ENCODE measurements around the gene GPSM1. TPM values are rescaled to one million over a fixed set of nuclear protein-coding genes. Genes with fewer than 3 reads are reported as not detected.

GPSM1 gene
- polyA plus RNA-seq, 2 donors: 1.7 to 4.5 TPM

- Histone ChIP-seq H3K4me1 (ENCODE audit: control insufficient read depth in 2 of 2, insufficient read depth in 2 of 2, low read length in 1 of 2) (peaks cover 4 to 14% of the 10 kb centered on the region in 2 donors), H3K9me3 (ENCODE audit: control insufficient read depth in 2 of 2, insufficient read depth in 1 of 2, low read depth in 1 of 2, low read length in 1 of 2) (no peaks in the 10 kb centered on the region), H3K4me3 (ENCODE audit: low read depth in 1 of 2, low read length in 2 of 2) (no peak overlapping the region), H3K36me3 (ENCODE audit: control insufficient read depth in 2 of 2, insufficient read depth in 2 of 2, low read length in 1 of 2) (peaks cover 0 to 10% of the 10 kb centered on the region in 2 donors), H3K27ac (ENCODE audit: low read depth in 2 of 2, low read length in 1 of 2) (no peak overlapping the region), H3K27me3 (ENCODE audit: control insufficient read depth in 1 of 2, insufficient read depth in 2 of 2, low read length in 2 of 2) (no peaks in the 10 kb centered on the region)
- 72 to 82% methylated on average over 6 of the region's 6 CpGs for WGBS, 2 donors
Measured at GRCh38 chr9:136362450-136362784, 35.1 kb downstream of the GPSM1 start.

DNA sequence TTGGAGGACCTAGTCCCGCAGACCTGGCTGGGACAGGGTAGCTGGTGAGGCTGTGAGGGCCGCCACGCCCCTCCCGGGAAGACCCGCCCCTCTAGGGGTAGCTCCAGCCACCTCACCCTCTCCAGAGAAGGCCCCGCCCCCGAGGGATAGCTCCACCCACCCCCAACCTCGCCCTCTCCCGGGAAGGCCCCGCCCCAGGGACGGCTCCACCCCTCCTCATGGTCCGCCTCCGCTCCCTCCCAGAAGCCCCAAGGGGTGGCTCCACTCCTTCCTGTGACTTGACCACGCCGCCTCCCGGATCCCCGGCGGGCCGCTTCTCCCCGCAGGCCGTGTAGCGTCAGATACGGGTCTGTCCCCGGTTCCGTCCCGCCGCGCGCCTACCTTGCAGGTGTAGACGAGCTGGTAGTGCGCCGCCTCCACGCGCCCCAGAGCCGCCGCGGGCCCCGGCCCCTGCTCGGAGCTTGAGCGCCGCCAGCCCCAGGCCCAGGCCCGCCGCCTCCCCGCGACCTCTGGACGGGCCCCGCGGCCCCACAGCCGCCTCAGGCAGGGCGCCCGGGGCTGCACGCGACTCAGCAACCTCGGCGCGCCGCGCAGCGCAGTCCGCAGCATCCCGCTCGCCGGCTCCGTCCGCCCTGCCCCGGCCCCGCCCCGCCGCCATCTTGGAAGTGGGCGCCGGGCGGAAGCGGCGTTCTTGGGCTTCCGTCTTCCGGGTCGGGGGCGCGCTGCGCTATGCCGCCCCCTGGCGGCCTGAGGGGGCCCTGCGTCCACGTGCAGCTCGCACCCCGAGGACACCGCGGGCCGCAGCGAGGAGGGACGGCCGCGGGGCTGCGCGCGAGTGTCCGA lies 36.0 kb downstream of the GPSM1 start, which contains the start of gene DNLZ:
TSS of gene DNLZ (minus strand) at position 639 of the 843 bp plus-strand sequence. CDS start at position 609, 30 bp downstream.
- no peaks in the 10 kb centered on the region for H3K27me3 ChIP-seq (ENCODE audit: control insufficient read depth in 1 of 2, insufficient read depth in 2 of 2, low read length in 2 of 2)
- peaks cover 4 to 14% of the 10 kb centered on the region in 2 donors for H3K4me1 ChIP-seq (ENCODE audit: control insufficient read depth in 2 of 2, insufficient read depth in 2 of 2, low read length in 1 of 2)
- no peaks in the 10 kb centered on the region for H3K9me3 ChIP-seq (ENCODE audit: control insufficient read depth in 2 of 2, insufficient read depth in 1 of 2, low read depth in 1 of 2, low read length in 1 of 2)
- WGBS, 2 donors: 1% methylated on average over 93 to 97 of the region's 97 CpGs
- peak within 1 kb of the TSS; percentile 75 to 95 for H3K4me3 ChIP-seq (ENCODE audit: low read depth in 1 of 2, low read length in 2 of 2)
- peaks cover 0 to 5% of the 10 kb centered on the region in 2 donors for H3K36me3 ChIP-seq (ENCODE audit: control insufficient read depth in 2 of 2, insufficient read depth in 2 of 2, low read length in 1 of 2)
- peak within 1 kb of the TSS; percentile 96 to 98 for H3K27ac ChIP-seq (ENCODE audit: low read depth in 2 of 2, low read length in 1 of 2)

DNA sequence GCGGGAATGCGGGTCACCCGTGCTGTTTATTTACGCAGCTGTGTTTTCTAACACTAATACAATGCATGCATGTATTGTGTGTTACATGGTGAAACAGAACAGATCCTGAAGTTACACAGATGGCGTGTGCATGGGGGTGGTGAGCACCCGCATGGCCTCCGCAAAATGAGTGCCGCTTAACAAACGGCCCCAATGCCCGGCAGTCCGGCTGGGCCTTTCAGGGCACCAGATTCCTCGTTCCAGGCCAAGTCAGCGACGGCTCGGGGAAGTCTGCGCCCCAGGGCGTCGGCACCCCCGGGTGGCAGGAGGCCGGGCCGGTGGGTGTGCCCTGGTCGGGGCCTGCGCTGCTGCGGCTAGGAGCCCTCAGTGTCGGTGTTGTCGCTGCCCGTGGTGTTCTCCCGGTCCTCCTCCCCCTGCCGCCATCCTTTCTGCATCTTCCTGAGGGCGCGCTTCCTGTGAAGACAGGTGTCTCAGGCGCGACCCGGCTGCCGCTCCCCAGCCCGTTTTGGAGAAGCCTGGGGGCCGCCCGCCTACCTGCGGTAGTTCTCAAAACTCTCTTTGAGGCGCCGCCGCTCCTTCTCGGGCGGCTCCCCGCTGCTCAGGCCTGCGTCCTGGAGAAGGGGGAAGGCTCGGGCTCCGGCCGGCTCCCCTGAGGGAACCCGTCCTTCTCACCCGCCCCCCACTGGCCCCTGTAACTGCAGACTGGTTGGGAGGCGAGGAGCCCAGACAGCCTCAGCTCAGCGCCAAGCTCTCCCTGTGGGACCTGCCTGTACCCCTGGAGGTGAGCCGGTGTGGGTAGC lies 36.8 kb downstream of the GPSM1 start:
- H3K27ac ChIP-seq (ENCODE audit: low read depth in 2 of 2, low read length in 1 of 2): no peak overlapping the region
- WGBS, 2 donors: 24 to 33% methylated on average over 52 to 54 of the region's 54 CpGs

DNA sequence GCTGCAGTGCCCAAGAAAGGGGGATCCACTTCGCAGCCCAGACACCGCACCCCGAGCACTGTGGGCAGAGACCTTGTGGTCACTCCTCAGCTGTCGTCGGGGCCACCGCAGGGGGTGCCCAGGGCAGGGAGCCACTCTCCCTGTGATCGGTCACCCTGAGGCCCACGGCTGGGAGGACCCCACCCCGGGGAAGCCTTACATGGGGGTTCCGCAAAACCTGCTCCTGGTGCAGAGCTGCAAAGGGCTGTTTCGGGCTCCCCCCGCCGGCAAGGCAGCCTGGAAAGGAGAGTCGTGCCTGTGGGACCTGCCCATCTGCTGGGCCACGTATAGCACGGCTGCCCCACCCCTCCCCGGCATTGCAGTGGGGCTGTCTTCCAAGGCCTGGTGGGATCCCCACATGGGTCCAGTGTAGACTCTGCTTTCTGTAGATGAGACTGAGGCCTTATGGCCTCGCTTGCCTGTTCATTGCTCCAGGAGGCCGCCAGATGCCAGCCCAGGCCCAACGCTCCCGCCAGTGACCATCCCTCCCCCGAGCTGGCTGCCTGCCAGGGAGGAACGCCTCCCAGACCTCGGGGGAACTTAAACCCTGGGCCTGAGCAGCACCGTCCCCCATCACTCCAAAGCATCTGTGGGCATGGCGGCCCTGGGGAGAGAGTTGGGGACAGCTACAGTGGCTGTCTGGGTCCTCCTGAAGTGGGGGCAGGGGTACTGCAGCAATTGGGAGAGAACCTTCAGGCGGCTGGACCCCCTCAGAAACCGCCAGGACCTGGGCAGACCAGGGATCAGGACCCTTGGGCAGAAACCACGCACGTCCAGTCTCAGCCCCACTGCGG lies 37.8 kb downstream of the GPSM1 start:
- H3K36me3 ChIP-seq (ENCODE audit: control insufficient read depth in 2 of 2, insufficient read depth in 2 of 2, low read length in 1 of 2): peaks cover 0 to 3% of the 10 kb centered on the region in 2 donors
- H3K4me3 ChIP-seq (ENCODE audit: low read depth in 1 of 2, low read length in 2 of 2): no peak overlapping the region
- no peaks in the 10 kb centered on the region for H3K27me3 ChIP-seq (ENCODE audit: control insufficient read depth in 1 of 2, insufficient read depth in 2 of 2, low read length in 2 of 2)
- H3K9me3 ChIP-seq (ENCODE audit: control insufficient read depth in 2 of 2, insufficient read depth in 1 of 2, low read depth in 1 of 2, low read length in 1 of 2): no peaks in the 10 kb centered on the region
- H3K27ac ChIP-seq (ENCODE audit: low read depth in 2 of 2, low read length in 1 of 2): no peak overlapping the region
- WGBS, 2 donors: 73 to 77% methylated on average over 31 of the region's 31 CpGs
- peaks cover 4 to 14% of the 10 kb centered on the region in 2 donors for H3K4me1 ChIP-seq (ENCODE audit: control insufficient read depth in 2 of 2, insufficient read depth in 2 of 2, low read length in 1 of 2)

More for the DNA sequence above, 36.8 kb downstream of the GPSM1 start:
- H3K36me3 ChIP-seq (ENCODE audit: control insufficient read depth in 2 of 2, insufficient read depth in 2 of 2, low read length in 1 of 2): peaks cover 0 to 4% of the 10 kb centered on the region in 2 donors
- H3K4me3 ChIP-seq (ENCODE audit: low read depth in 1 of 2, low read length in 2 of 2): peak overlapping the region; percentile 75 to 95
- H3K27me3 ChIP-seq (ENCODE audit: control insufficient read depth in 1 of 2, insufficient read depth in 2 of 2, low read length in 2 of 2): no peaks in the 10 kb centered on the region
- no peaks in the 10 kb centered on the region for H3K9me3 ChIP-seq (ENCODE audit: control insufficient read depth in 2 of 2, insufficient read depth in 1 of 2, low read depth in 1 of 2, low read length in 1 of 2)
- H3K4me1 ChIP-seq (ENCODE audit: control insufficient read depth in 2 of 2, insufficient read depth in 2 of 2, low read length in 1 of 2): peaks cover 4 to 14% of the 10 kb centered on the region in 2 donors

DNA sequence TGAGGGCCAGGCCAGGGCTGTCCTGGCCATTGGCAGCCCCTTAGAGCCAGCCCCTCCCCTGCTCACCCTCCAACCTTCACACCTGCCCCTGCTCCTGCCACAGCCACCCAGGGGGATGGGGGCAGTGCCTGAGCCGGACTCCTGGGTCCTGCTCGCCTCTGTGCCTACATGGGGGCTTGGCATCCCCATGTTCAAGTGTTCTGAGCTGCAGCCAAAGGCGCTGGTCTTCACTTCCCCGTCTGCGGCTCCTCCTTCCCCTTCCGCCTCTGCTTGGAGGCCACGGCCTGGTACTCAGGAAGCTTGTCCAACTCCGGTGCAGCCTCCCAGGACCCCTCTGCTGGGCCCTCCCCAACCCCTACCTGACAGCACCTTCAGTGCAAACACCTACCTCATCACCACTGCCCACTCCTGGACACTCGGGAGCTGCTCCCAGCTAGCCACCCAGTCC lies 38.5 kb downstream of the GPSM1 start:
- Histone ChIP-seq H3K36me3 (ENCODE audit: control insufficient read depth in 2 of 2, insufficient read depth in 2 of 2, low read length in 1 of 2) (peaks cover 0 to 3% of the 10 kb centered on the region in 2 donors), H3K4me1 (ENCODE audit: control insufficient read depth in 2 of 2, insufficient read depth in 2 of 2, low read length in 1 of 2) (peaks cover 4 to 16% of the 10 kb centered on the region in 2 donors), H3K9me3 (ENCODE audit: control insufficient read depth in 2 of 2, insufficient read depth in 1 of 2, low read depth in 1 of 2, low read length in 1 of 2) (no peaks in the 10 kb centered on the region), H3K27me3 (ENCODE audit: control insufficient read depth in 1 of 2, insufficient read depth in 2 of 2, low read length in 2 of 2) (no peaks in the 10 kb centered on the region), H3K4me3 (ENCODE audit: low read depth in 1 of 2, low read length in 2 of 2) (no peak overlapping the region), H3K27ac (ENCODE audit: low read depth in 2 of 2, low read length in 1 of 2) (no peak overlapping the region)
- WGBS, 2 donors: 68 to 78% methylated on average over 9 of the region's 9 CpGs

GRCh38 chr9:136366826-136367225 lies 39.5 kb downstream of the GPSM1 start:
- H3K27ac ChIP-seq (ENCODE audit: low read depth in 2 of 2, low read length in 1 of 2): no peak overlapping the region
- H3K9me3 ChIP-seq (ENCODE audit: control insufficient read depth in 2 of 2, insufficient read depth in 1 of 2, low read depth in 1 of 2, low read length in 1 of 2): no peaks in the 10 kb centered on the region
- WGBS, 2 donors: 82 to 87% methylated on average over 9 of the region's 9 CpGs
- peaks cover 4 to 14% of the 10 kb centered on the region in 2 donors for H3K4me1 ChIP-seq (ENCODE audit: control insufficient read depth in 2 of 2, insufficient read depth in 2 of 2, low read length in 1 of 2)
- H3K36me3 ChIP-seq (ENCODE audit: control insufficient read depth in 2 of 2, insufficient read depth in 2 of 2, low read length in 1 of 2): peaks cover 0 to 1% of the 10 kb centered on the region in 2 donors
- H3K27me3 ChIP-seq (ENCODE audit: control insufficient read depth in 1 of 2, insufficient read depth in 2 of 2, low read length in 2 of 2): no peaks in the 10 kb centered on the region
- H3K4me3 ChIP-seq (ENCODE audit: low read depth in 1 of 2, low read length in 2 of 2): no peak overlapping the region

GRCh38 chr9:136367296-136368145 lies 40.2 kb downstream of the GPSM1 start:
- peaks cover 4 to 18% of the 10 kb centered on the region in 2 donors for H3K4me1 ChIP-seq (ENCODE audit: control insufficient read depth in 2 of 2, insufficient read depth in 2 of 2, low read length in 1 of 2)
- H3K36me3 ChIP-seq (ENCODE audit: control insufficient read depth in 2 of 2, insufficient read depth in 2 of 2, low read length in 1 of 2): no peaks in the 10 kb centered on the region
- no peak overlapping the region for H3K27ac ChIP-seq (ENCODE audit: low read depth in 2 of 2, low read length in 1 of 2)
- H3K27me3 ChIP-seq (ENCODE audit: control insufficient read depth in 1 of 2, insufficient read depth in 2 of 2, low read length in 2 of 2): no peaks in the 10 kb centered on the region
- H3K4me3 ChIP-seq (ENCODE audit: low read depth in 1 of 2, low read length in 2 of 2): no peak overlapping the region
- 84% methylated on average over 42 to 45 of the region's 45 CpGs for WGBS, 2 donors
- H3K9me3 ChIP-seq (ENCODE audit: control insufficient read depth in 2 of 2, insufficient read depth in 1 of 2, low read depth in 1 of 2, low read length in 1 of 2): no peaks in the 10 kb centered on the region

DNA sequence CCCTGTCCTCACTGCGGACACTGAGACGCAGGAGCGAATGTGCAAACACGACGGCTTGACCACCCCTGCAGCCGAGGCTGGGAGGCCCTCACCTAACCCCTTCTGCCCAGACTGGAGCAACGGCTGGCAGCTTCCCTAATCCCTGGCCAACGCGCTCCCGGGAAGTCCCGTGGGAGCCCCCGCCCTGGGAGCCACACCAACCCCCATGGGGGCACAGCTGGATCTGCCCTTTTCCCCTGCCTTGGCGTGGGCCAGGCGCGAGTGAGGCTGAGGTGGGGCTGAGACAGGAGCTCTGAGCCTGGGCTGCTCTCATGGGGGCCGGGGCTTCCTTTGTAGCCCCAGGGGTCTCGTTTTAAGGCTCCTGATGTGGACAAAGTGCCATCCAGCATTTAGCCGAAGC lies 40.9 kb downstream of the GPSM1 start:
- no peaks in the 10 kb centered on the region for H3K36me3 ChIP-seq (ENCODE audit: control insufficient read depth in 2 of 2, insufficient read depth in 2 of 2, low read length in 1 of 2)
- no peaks in the 10 kb centered on the region for H3K27me3 ChIP-seq (ENCODE audit: control insufficient read depth in 1 of 2, insufficient read depth in 2 of 2, low read length in 2 of 2)
- WGBS, 2 donors: 64 to 74% methylated on average over 18 of the region's 18 CpGs
- no peaks in the 10 kb centered on the region for H3K9me3 ChIP-seq (ENCODE audit: control insufficient read depth in 2 of 2, insufficient read depth in 1 of 2, low read depth in 1 of 2, low read length in 1 of 2)
- H3K4me3 ChIP-seq (ENCODE audit: low read depth in 1 of 2, low read length in 2 of 2): no peak overlapping the region
- H3K27ac ChIP-seq (ENCODE audit: low read depth in 2 of 2, low read length in 1 of 2): no peak overlapping the region
- H3K4me1 ChIP-seq (ENCODE audit: control insufficient read depth in 2 of 2, insufficient read depth in 2 of 2, low read length in 1 of 2): peaks cover 4 to 24% of the 10 kb centered on the region in 2 donors
